ENCODE data around the gene KIF21B.
"Not testable (repeated sequence)": the region's sequence is repeated elsewhere in the genome, so short reads cannot be mapped to it uniquely, and the experiment has no call there.

The KIF21B gene

GRCh38 chr1:200968469-200969410 is 54.8 kb downstream of the KIF21B start:
- DNase-seq, result no peak

DNA sequence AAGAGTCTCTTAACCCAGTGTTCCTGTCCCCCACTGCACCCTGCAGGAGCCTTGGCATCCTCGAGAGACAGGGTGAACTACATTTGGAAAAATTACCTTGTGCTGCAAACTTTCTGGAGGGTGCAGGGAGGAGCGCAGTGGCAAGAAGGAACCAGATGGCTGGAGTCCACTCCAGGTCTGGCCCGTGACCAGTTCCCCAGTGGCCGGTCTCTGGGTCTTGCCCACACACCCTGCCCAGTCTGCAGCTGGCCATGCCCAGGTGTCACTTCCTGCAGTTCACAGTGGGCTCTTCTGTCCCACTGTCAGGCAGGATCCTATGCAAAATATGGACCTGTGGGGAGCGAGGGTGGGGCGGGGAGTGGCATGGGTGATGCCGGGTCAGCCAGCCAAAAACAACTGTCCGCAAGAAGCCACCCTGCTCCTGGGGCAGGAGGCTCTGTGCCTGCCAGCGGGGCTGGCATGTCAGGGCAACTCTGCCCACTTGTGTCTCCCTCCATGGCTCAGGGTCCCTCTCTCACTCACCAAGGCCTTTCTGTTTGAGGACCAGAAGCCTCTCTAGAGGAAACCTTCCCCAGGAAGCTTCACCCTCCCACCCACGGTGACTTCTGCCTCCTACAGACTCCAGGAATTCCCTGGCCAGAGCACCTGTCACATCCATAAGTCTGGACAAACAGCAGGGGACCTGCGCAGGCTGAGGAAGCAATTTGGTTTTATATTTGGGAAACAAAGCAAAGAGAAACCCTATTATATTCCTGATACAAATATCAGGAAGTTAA is 55.6 kb downstream of the KIF21B start:
- DNase-seq, result no peak

DNA sequence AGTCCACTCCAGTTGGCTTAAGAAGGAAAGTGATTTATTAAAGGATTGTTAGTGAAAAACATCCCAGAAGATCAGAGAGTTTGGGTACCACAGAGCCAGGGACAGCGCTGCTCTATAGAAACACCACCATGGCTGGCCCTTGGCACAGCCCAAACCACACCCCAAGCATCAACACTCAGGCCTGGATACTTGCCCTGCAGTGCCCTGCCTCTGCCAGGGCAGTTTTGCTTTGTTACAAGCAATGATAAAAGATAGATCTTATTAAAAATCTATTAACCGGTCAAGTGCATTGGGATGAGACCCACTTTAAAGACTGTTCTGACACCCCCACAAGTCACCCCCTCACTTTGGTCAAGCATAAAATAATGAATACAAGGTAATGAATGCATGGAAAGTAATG is 56.6 kb downstream of the KIF21B start:
- DNase-seq, result no peak

- no peak for DNase-seq
These were observed 58.3 kb downstream of the KIF21B start for GRCh38 chr1:200965111-200965805.

DNA sequence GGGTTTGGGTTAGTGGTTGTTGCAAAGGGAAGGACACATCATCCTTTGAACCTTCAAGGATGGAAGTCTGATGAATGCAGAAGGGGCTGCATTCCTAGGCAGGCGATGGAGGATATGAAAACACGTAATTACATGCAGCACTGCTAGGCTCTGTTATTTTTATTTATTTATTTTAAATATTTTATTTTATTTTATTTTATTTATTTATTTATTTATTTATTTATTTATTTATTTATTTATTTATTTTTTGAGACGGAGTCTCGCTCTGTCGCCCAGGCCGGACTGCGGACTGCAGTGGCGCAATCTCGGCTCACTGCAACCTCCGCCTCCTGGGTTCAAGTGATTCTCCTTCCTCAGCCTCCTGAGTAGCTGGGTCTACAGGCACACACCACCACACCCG is 59.6 kb downstream of the KIF21B start:
- DNase-seq, result not testable (repeated sequence)

DNA sequence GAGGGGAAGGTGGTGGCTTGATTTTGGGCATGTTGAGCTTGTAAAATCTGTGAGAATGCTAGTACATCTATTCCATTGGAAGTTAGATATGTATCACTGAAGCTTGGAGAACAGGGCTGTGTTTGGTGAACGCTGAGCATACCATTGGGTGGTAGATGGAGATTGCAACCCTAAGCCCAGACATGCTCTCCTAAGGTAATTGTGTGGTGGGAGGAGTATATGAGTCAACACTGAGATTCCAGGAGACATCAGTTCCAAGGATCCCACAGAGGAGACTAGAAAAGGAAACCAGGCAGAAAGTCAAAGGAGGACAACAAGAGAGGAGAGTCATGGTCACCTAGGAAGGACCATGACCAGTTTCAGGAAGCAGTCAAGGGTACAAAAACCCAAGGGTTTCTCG is 60.4 kb downstream of the KIF21B start:
- no peak for DNase-seq

DNA sequence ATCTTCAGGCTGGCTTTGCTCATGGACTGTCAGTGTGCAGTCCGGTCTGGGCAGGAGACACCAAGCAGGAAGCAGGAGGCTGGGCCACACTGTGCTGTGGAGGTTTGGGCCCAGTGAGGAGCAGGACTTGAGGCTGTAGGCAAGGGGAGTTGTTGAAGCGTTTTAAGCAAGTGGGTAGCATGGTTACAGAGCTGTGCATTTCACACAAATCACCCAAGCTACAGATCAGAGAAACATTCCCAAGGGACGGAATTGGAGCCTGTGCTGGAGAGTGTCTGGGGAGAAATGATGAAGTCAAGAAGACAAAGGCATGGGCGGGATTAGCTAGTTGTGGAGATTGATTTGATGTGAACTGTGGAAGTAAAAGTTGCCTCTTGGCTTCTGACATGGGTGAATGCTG is 60.9 kb downstream of the KIF21B start:
- no peak for DNase-seq

- not testable (repeated sequence) for DNase-seq
These were observed 61.4 kb downstream of the KIF21B start for GRCh38 chr1:200962151-200962550.

DNA sequence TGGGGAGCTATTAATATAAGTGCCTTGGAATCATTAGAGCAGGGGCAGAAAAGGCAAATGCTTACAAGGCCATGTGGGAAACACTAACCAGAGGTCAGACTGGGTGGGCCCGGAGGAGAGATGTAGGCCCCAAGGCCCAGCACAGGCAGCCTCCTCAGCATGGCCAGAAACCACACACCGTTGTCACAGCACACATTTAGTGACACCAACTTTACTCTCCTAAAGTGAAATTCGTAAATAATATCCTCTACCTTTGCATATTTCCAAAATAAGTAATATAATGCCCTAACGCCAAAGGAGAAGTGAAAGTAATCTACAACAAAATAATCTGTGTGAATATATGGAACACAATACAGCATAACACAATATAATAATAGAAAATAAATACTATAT is 62.6 kb downstream of the KIF21B start:
- DNase-seq, result no peak

GRCh38 chr1:200960236-200960947 is 63.1 kb downstream of the KIF21B start:
- no peak for DNase-seq

DNA sequence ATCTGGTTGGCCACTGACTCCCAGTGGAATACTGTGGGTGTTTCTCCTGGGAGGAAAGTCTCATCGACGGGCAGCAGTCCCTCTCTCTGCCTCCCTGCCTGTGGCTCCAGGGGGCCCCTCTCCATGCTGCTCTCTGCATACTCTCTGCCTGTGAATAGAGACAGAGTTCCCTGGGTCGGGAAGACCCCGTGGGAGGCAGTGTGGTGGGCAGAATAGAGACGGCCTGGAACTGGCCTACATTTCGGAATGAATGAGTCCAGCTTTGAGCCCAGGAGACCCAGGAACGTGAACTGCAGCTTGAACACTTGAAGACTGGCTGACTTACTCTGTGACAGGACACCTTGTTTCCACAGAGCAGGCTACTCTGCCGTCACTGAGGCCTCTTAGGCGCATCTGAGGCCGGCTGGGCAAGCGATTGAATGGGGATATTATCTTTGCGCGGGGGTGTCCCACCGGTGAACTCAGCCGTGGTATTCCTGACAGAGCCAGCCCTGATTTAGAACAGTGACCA is 64.0 kb downstream of the KIF21B start:
- DNase-seq, result no peak

GRCh38 chr1:200958597-200958996 is 64.9 kb downstream of the KIF21B start:
- DNase-seq, result no peak

DNA sequence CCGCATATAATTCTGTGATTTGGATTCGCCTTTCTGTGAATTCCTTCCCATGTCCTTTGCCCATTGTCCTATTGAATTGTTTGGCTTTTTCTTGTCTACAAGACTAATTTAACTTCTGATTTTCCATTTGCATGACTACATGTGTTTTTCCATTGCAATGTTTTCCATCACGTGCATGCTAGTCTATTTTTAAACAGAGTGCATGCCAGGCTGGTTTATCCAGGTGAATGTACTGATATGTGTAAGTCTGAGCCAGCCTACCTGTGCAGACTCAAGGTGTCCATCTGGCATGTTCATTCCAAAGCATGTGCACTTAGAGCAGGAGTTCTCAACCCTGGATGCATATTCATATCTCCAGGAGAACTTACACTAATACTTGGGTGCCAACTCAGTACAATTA is 69.1 kb downstream of the KIF21B start:
- DNase-seq, result no peak

GRCh38 chr1:200951016-200951415 is 72.5 kb downstream of the KIF21B start:
- no peak for DNase-seq

DNA sequence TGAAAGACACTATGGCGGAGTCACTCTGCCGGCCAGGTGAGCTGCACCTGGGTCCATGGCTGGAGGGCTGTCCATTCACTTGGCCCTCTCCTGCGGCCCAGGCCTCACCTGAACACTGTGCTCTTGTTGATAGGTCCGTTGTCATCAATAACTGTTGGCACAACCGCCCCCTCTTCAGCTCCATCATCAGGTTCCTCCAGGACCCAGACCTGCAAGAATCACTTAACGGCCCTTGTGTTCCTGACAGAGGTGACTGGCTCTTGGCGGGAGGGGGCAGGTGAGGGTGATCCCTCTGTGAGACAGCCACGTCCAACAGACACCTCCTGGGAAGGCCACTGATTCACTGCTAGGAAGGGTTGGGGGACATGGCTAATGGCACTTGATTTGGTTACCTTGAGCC is 73.9 kb downstream of the KIF21B start:
- DNase-seq, result no peak

GRCh38 chr1:200947059-200947566 is 76.4 kb downstream of the KIF21B start:
- DNase-seq, result no peak

DNA sequence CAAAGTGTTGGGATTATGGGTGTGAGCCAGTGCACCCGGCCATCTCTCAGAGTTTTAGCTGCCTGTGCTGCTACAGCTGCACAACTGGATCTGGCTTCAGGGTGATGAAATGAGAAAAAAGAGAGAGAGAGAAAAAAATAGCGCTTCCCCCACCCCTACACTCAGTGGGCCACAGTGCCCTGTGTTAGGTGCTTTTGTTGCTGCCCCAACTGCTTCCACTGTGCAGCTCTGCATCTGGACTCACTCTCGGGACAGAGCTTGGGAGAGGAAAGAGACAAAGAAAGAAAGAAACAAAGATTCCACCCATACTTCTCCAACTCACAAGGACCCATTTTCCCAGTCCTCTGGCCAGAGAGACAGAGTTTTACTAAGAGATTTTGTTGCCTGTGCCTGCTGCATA is 78.4 kb downstream of the KIF21B start:
- DNase-seq, result no peak

DNA sequence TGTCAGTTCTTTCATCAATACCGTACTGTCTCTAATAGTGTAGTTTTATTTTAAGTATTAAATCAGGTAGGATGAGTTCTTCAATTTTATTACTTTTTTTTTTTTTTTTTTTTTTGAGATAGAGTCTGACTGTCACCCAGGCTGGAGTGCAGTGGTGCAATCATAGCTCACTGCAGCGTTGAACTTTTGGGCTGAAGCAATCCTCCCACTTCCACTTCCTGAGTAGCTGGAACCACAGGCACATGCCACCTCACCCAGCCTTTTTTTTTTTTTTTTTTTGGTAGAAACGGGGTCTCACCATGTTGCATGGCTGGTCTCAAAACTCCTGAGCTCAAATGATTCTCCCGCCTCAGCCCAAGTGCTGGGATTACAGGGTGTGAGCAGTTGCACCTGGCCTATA is 84.6 kb downstream of the KIF21B start:
- DNase-seq, result no peak

GRCh38 chr1:200935286-200935962 is 88.1 kb downstream of the KIF21B start:
- not testable (repeated sequence) for DNase-seq

GRCh38 chr1:200934676-200935245 is 88.8 kb downstream of the KIF21B start:
- DNase-seq, result no peak

- DNase-seq, result no peak
These were observed 91.7 kb downstream of the KIF21B start for GRCh38 chr1:200931776-200932175.
